ENCODE results near the gene GNL1.

The GNL1 gene

GRCh38 chr6:30589754-30590358 is 33.6 kb upstream of the GNL1 start:
- DNase-seq (ENCODE audit: low read depth): no peak
- no peak for TF ChIP-seq CTCF (IDR thresholded peaks at IDR 0.05; ENCODE audit: low read length, missing control alignments)
- H3K4me3 ChIP-seq (replicated peaks; ENCODE audit: low read depth, low read length): no peak overlapping the region

- DNase-seq (ENCODE audit: low read depth): no peak
- TF ChIP-seq CTCF (IDR thresholded peaks at IDR 0.05; ENCODE audit: low read length, missing control alignments): no peak
- no peak overlapping the region for H3K4me3 ChIP-seq (replicated peaks; ENCODE audit: low read depth, low read length)
Measured at GRCh38 chr6:30583921-30584320, 27.6 kb upstream of the GNL1 start.

GRCh38 chr6:30578051-30578450 is 21.8 kb upstream of the GNL1 start:
- H3K4me3 ChIP-seq (replicated peaks; ENCODE audit: low read depth, low read length): no peak overlapping the region
- DNase-seq (ENCODE audit: low read depth): no peak
- no peak for TF ChIP-seq CTCF (IDR thresholded peaks at IDR 0.05; ENCODE audit: low read length, missing control alignments)

GRCh38 chr6:30573113-30573512 is 16.8 kb upstream of the GNL1 start:
- no peak for TF ChIP-seq CTCF (IDR thresholded peaks at IDR 0.05; ENCODE audit: low read length, missing control alignments)
- no peak overlapping the region for H3K4me3 ChIP-seq (replicated peaks; ENCODE audit: low read depth, low read length)

GRCh38 chr6:30572148-30572547 is 15.9 kb upstream of the GNL1 start:
- peak overlapping the region; percentile 96 for H3K4me3 ChIP-seq (replicated peaks; ENCODE audit: low read depth, low read length)
- no peak for DNase-seq (ENCODE audit: low read depth)
- no peak for TF ChIP-seq CTCF (IDR thresholded peaks at IDR 0.05; ENCODE audit: low read length, missing control alignments)

More at GRCh38 chr6:30573113-30573512, 16.8 kb upstream of the GNL1 start:
- DNase-seq (ENCODE audit: low read depth): no peak

GRCh38 chr6:30571762-30572082 is 15.4 kb upstream of the GNL1 start:
- TF ChIP-seq CTCF (IDR thresholded peaks at IDR 0.05; ENCODE audit: low read length, missing control alignments): no peak
- no peak for DNase-seq (ENCODE audit: low read depth)

GRCh38 chr6:30571075-30571761 is 14.9 kb upstream of the GNL1 start, which contains the start of gene ABCF1:
TSS of gene ABCF1 (plus strand) at chr6:30571442. CDS start at chr6:30571488, 46 bp downstream.
- DNase-seq (ENCODE audit: low read depth): peak; percentile 98
- no peak for TF ChIP-seq CTCF (IDR thresholded peaks at IDR 0.05; ENCODE audit: low read length, missing control alignments)
- peak within 1 kb of the TSS; percentile 96 for H3K4me3 ChIP-seq (replicated peaks; ENCODE audit: low read depth, low read length)

More at GRCh38 chr6:30571762-30572082, 15.4 kb upstream of the GNL1 start:
- peak overlapping the region; percentile 96 for H3K4me3 ChIP-seq (replicated peaks; ENCODE audit: low read depth, low read length)
